IMR-90 (cell line): Measurements from ENCODE around the gene CDH23.

Experiments used
- CEBPB ChIP-seq: IDR thresholded peaks from 2 replicates; pipeline ENCODE4 v1.6.1; 2012; ENCODE audit warnings: low read depth, low read length, improper control_type of control experiment
- CHD1 ChIP-seq: IDR thresholded peaks from 2 replicates; pipeline ENCODE4 v1.6.1; 2012; ENCODE audit warnings: low read depth, low read length, improper control_type of control experiment
- MAZ ChIP-seq: IDR thresholded peaks from 2 replicates; pipeline ENCODE4 v1.6.1; 2012; ENCODE audit warnings: low read depth, mild to moderate bottlenecking, low read length, improper control_type of control experiment, moderate library complexity, borderline replicate concordance
- MXI1 ChIP-seq: IDR thresholded peaks from 2 replicates; pipeline ENCODE4 v1.6.1; 2012; ENCODE audit warnings: low read depth, mild to moderate bottlenecking, low read length, moderate library complexity, borderline replicate concordance
- POLR2A ChIP-seq: IDR thresholded peaks from 2 replicates; pipeline ENCODE4 v1.6.1; 2012; ENCODE audit warnings: mild to moderate bottlenecking, low read depth, low read length
- RAD21 ChIP-seq: IDR thresholded peaks from 2 replicates; pipeline ENCODE4 v1.6.1; 2012; ENCODE audit warnings: low read length, improper control_type of control experiment
- SMC3 ChIP-seq: fragments of 150-350 bp; IDR thresholded peaks from 2 replicates; pipeline ENCODE4 v1.6.1; 2016; ENCODE audit warnings: low read depth, mild to moderate bottlenecking, antibody characterized with exemption, low read length, moderate library complexity
- TF ChIP-seq, protein P1 (sequence below): conservative IDR thresholded peaks from 2 replicates; pipeline ENCODE4 v1.5.1; 2012; ENCODE audit warnings: mild to moderate bottlenecking, low read depth, low read length, improper control_type of control experiment
- TF ChIP-seq, protein P2 (sequence below): fragments of 150-350 bp; IDR thresholded peaks from 2 replicates; pipeline ENCODE4 v1.6.1; 2016; ENCODE audit warnings: low read depth, mild to moderate bottlenecking, low read length, moderate library complexity, borderline replicate concordance
- TF ChIP-seq, protein P3 (sequence below): fragments of 150-350 bp; IDR thresholded peaks from 2 replicates; pipeline ENCODE4 v1.6.1; 2017; ENCODE audit warnings: mild to moderate bottlenecking, antibody characterized with exemption, low read length, low read depth

GRCh38 chr10:71419002-71419540 is 22.4 kb downstream of the CDH23 start:
- TF ChIP-seq, protein P1, sequence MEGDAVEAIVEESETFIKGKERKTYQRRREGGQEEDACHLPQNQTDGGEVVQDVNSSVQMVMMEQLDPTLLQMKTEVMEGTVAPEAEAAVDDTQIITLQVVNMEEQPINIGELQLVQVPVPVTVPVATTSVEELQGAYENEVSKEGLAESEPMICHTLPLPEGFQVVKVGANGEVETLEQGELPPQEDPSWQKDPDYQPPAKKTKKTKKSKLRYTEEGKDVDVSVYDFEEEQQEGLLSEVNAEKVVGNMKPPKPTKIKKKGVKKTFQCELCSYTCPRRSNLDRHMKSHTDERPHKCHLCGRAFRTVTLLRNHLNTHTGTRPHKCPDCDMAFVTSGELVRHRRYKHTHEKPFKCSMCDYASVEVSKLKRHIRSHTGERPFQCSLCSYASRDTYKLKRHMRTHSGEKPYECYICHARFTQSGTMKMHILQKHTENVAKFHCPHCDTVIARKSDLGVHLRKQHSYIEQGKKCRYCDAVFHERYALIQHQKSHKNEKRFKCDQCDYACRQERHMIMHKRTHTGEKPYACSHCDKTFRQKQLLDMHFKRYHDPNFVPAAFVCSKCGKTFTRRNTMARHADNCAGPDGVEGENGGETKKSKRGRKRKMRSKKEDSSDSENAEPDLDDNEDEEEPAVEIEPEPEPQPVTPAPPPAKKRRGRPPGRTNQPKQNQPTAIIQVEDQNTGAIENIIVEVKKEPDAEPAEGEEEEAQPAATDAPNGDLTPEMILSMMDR = no peak
- TF ChIP-seq, protein P2, sequence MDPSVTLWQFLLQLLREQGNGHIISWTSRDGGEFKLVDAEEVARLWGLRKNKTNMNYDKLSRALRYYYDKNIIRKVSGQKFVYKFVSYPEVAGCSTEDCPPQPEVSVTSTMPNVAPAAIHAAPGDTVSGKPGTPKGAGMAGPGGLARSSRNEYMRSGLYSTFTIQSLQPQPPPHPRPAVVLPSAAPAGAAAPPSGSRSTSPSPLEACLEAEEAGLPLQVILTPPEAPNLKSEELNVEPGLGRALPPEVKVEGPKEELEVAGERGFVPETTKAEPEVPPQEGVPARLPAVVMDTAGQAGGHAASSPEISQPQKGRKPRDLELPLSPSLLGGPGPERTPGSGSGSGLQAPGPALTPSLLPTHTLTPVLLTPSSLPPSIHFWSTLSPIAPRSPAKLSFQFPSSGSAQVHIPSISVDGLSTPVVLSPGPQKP = no peak
- no peak for TF ChIP-seq SMC3
- TF ChIP-seq POLR2A = no peak
- no peak for TF ChIP-seq MXI1
- TF ChIP-seq CHD1 = no peak
- no peak for TF ChIP-seq RAD21
- TF ChIP-seq, protein P3, sequence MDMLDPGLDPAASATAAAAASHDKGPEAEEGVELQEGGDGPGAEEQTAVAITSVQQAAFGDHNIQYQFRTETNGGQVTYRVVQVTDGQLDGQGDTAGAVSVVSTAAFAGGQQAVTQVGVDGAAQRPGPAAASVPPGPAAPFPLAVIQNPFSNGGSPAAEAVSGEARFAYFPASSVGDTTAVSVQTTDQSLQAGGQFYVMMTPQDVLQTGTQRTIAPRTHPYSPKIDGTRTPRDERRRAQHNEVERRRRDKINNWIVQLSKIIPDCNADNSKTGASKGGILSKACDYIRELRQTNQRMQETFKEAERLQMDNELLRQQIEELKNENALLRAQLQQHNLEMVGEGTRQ = no peak
- TF ChIP-seq CEBPB = no peak
- no peak for TF ChIP-seq MAZ
